Activated CD8-positive, alpha-beta T cell treated with anti-CD3 and anti-CD28 coated beads for 36 hours (primary cell): Measurements from ENCODE around the gene SERTAD1. TPM values are rescaled to one million over a fixed set of nuclear protein-coding genes. Genes with fewer than 3 reads are reported as not detected.
"Not testable (repeated sequence)": the region's sequence is repeated elsewhere in the genome, so short reads cannot be mapped to it uniquely, and the experiment has no call there.

Experiments
- ATAC-seq: fragments of 200-7000 bp; cut with Tn5 transposase; one replicate; pipeline ENCODE4 v1.10.0; 2021; ENCODE audit warnings: mild to moderate bottlenecking, moderate library complexity
- CTCF ChIA-PET: fragments of 350-600 bp; sonication (Branson Sonifier 250); formaldehyde crosslinking; loops from one replicate; lab custom pipeline; 2021; ENCODE audit warnings: antibody characterized with exemption; lab: Charles Lee
- POLR2A ChIA-PET: fragments of 350-600 bp; sonication (Branson Sonifier 250); formaldehyde crosslinking; loops from one replicate; lab custom pipeline; 2021; ENCODE audit warnings: antibody characterized with exemption; lab: Charles Lee
- DNase-seq: peaks from one replicate; pipeline ENCODE4 v3.0.0-alpha.2; 2020
- H3K27ac Mint-ChIP-seq: one replicate; pipeline ENCODE4 v1.8.0; 2021; ENCODE audit warnings: mild to moderate bottlenecking, mixed read lengths
- H3K27me3 Mint-ChIP-seq: one replicate; pipeline ENCODE4 v1.8.0; 2021; ENCODE audit warnings: mixed read lengths
- H3K36me3 Mint-ChIP-seq: one replicate; pipeline ENCODE4 v1.8.0; 2021; ENCODE audit warnings: low read depth, mixed read lengths
- H3K4me1 Mint-ChIP-seq: one replicate; pipeline ENCODE4 v1.8.0; 2021; ENCODE audit warnings: low read depth, mixed read lengths
- H3K4me3 Mint-ChIP-seq: one replicate; pipeline ENCODE4 v1.8.0; 2021; ENCODE audit warnings: mild to moderate bottlenecking, moderate library complexity, mixed read lengths
- H3K9me3 Mint-ChIP-seq: one replicate; pipeline ENCODE4 v1.8.0; 2021; ENCODE audit warnings: mixed read lengths
- intact Hi-C: fragments of 100-400 bp; cut with micrococcal nuclease; formaldehyde crosslinking; loops from one replicate; pipeline ENCODE4 v1.10.0; 2022
- total RNA-seq, 2 experiments: library from RNA; stranded (reverse); gene quantifications; one replicate each; pipeline ENCODE4 v1.2.3, GENCODE V29; 2021
- TF ChIP-seq, protein P1 (sequence below): fragments of 200-600 bp; IDR thresholded peaks from one replicate; pipeline ENCODE4 v1.8.0; 2022; ENCODE audit warnings: antibody characterized with exemption, mild to moderate bottlenecking

SERTAD1 gene
- total RNA-seq, 2 experiments from 2014 or later: 15.5 to 17.2 TPM

DNA sequence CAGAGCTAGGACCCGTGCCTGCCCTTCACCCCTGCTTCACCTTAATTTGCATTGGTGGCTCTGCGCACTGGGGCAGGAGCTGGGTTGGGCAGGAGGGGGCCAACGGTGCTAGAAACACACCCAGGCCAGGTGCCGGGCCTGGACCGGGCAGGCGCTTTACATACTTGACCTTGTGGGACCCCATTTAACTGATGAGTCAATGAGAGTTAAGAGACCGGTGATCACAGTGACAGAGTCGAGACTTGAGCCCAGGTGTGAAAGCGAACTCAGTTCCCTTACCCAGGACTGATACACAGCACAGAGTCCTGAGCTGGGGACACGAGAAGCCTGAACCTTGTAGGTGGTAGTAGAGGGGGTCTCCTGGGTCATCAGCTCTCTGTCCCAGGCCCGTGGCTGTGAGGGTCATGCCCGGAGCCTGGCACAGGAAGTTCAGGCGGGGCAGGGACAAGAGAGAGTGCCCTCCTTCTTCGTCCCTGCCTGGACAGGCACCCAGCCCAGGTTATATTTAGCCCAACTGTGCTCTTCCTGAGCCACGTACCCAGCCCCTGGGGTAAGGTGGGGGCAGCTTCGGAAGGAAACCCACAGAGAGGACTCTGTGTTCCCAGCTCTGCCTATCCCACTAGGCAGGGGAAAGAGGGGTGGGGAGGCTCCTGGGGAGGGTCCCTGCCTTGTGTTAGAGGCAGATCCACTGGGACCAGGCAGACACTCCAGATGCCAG, 14.5 kb downstream of the SERTAD1 start:
- ChIA-PET CTCF (interaction anchor here (7.8 kb wide), 1 partner anchor 9 kb away, joined by 38 read pairs; no protein-coding TSS in a partner anchor), POLR2A (no interaction called here)
- Mint-ChIP-seq H3K27me3 (no peaks in the 10 kb centered on the region), H3K4me3 (no peak overlapping the region), H3K4me1 (no peaks in the 10 kb centered on the region), H3K36me3 (no peaks in the 10 kb centered on the region), H3K27ac (no peak overlapping the region), H3K9me3 (no peaks in the 10 kb centered on the region)
- intact Hi-C loops: no loop called here
- ATAC-seq (no peak), DNase-seq (no peak)
- TF ChIP-seq, protein P1, sequence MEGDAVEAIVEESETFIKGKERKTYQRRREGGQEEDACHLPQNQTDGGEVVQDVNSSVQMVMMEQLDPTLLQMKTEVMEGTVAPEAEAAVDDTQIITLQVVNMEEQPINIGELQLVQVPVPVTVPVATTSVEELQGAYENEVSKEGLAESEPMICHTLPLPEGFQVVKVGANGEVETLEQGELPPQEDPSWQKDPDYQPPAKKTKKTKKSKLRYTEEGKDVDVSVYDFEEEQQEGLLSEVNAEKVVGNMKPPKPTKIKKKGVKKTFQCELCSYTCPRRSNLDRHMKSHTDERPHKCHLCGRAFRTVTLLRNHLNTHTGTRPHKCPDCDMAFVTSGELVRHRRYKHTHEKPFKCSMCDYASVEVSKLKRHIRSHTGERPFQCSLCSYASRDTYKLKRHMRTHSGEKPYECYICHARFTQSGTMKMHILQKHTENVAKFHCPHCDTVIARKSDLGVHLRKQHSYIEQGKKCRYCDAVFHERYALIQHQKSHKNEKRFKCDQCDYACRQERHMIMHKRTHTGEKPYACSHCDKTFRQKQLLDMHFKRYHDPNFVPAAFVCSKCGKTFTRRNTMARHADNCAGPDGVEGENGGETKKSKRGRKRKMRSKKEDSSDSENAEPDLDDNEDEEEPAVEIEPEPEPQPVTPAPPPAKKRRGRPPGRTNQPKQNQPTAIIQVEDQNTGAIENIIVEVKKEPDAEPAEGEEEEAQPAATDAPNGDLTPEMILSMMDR: no peak

DNA sequence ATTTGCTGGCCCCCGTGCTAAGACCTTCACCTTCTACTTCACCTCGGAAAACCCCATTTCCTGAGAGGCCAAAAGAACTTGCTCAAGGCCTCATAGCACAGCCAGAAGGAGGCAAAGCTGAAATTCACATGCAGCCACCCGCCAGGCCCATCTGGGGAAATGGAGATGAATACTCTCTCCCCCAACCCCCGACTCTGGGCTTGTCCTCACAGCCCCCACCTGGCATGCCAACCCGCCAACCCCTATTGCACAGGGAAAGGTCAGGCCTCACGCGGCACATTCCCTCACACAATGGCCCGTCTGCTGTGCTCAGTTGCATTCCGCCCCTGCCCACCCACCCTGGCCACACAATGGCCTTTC, 15.8 kb downstream of the SERTAD1 start:
- DNase-seq (no peak), ATAC-seq (no peak)
- TF ChIP-seq, protein P1: no peak
- no peak overlapping the region for H3K4me3 Mint-ChIP-seq
- H3K4me1 Mint-ChIP-seq: no peaks in the 10 kb centered on the region
- H3K9me3 Mint-ChIP-seq: no peaks in the 10 kb centered on the region
- POLR2A ChIA-PET: interaction anchor here (1.2 kb wide), 1 partner anchor 11 kb away, joined by 4 read pairs; no protein-coding TSS in a partner anchor
- intact Hi-C loops: no loop called here
- H3K27me3 Mint-ChIP-seq: no peaks in the 10 kb centered on the region
- CTCF ChIA-PET: interaction anchor here (7.8 kb wide), 1 partner anchor 10 kb away, joined by 38 read pairs; no protein-coding TSS in a partner anchor
- no peaks in the 10 kb centered on the region for H3K36me3 Mint-ChIP-seq
- H3K27ac Mint-ChIP-seq: no peak overlapping the region

- intact Hi-C loops, DNase-seq, H3K9me3 Mint-ChIP-seq, H3K27ac Mint-ChIP-seq, H3K36me3 Mint-ChIP-seq, H3K4me3 Mint-ChIP-seq, H3K27me3 Mint-ChIP-seq, ATAC-seq, H3K4me1 Mint-ChIP-seq: not testable (repeated sequence)
- ChIA-PET POLR2A (interaction anchor here (1.1 to 1.3 kb wide), 3 partner anchors 8 to 54 kb away, joined by 3 to 4 read pairs (median 3); no protein-coding TSS in a partner anchor), CTCF (interaction anchor here (1.0 to 7.8 kb wide), 3 partner anchors 11 to 226 kb away, joined by 3 to 38 read pairs (median 3); no protein-coding TSS in a partner anchor)
Observed at GRCh38 chr19:40408598-40408925, 17.2 kb downstream of the SERTAD1 start.

GRCh38 chr19:40407714-40408597, 17.8 kb downstream of the SERTAD1 start:
- peaks cover 6% of the 10 kb centered on the region for H3K4me1 Mint-ChIP-seq
- no peaks in the 10 kb centered on the region for H3K27me3 Mint-ChIP-seq
- CTCF ChIA-PET: interaction anchor here (0.9 to 7.8 kb wide), 2 partner anchors 12 to 102 kb away, joined by 3 to 38 read pairs; no protein-coding TSS in a partner anchor
- POLR2A ChIA-PET: interaction anchor here (1.1 to 1.3 kb wide), 2 partner anchors 8 to 55 kb away, joined by 3 read pairs; no protein-coding TSS in a partner anchor
- ATAC-seq (no peak), DNase-seq (no peak)
- TF ChIP-seq, protein P1: no peak
- intact Hi-C loops: no loop called here
- H3K4me3 Mint-ChIP-seq: no peak overlapping the region
- no peaks in the 10 kb centered on the region for H3K9me3 Mint-ChIP-seq
- no peak overlapping the region for H3K27ac Mint-ChIP-seq
- H3K36me3 Mint-ChIP-seq: no peaks in the 10 kb centered on the region

DNA sequence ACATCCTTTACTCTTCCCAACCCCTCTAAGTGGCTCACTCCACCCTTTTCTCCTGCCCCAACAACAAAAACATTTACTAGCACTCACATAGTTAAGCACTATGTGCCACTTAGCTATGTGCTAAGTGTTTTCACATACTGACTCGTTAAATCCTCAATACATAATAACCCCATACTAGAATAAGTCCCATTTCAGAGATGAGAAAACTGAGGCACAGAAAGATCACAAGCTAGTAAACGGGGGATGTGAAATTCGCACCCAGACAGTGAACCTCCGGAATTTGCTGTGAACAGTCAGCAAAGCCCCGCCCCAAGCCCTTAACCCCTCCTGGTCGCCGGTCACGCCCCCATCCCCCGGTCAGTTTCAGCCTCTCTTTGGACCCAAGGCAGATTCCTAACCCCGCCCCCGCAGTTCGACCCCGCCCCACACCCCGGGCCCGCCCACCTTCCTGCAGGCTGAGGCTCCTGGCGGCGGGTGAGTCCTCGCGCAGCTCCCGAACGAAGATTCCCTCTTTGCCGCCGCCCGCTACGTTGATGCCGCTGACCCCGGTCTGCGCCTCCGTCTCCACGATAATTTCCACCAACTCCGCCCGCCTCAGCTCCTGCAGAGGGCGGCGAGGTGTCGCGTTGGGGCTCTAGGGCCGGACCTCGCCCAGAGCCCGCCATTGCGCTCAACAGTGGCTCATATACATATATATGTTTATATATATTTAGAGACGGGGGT, 22.4 kb downstream of the SERTAD1 start:
- peak overlapping the region; percentile 80 for H3K4me3 Mint-ChIP-seq
- H3K4me1 Mint-ChIP-seq: peaks cover 9% of the 10 kb centered on the region
- no peaks in the 10 kb centered on the region for H3K36me3 Mint-ChIP-seq
- DNase-seq: peak; percentile 91
- ChIA-PET POLR2A (interaction anchor here (0.6 to 1.2 kb wide), 6 partner anchors 20 to 474 kb away, joined by 3 read pairs; no protein-coding TSS in a partner anchor), CTCF (interaction anchor here (0.8 to 1.6 kb wide), 6 partner anchors 12 to 146 kb away, joined by 3 to 8 read pairs (median 4); no protein-coding TSS in a partner anchor)
- TF ChIP-seq, protein P1: no peak
- H3K9me3 Mint-ChIP-seq: no peaks in the 10 kb centered on the region
- H3K27ac Mint-ChIP-seq: peak overlapping the region; percentile 75
- peak; percentile 68 for ATAC-seq
- intact Hi-C loops: no loop called here
- no peaks in the 10 kb centered on the region for H3K27me3 Mint-ChIP-seq
